GM12891 (cell line): Measurements from ENCODE around the gene SMIM38.

ENCODE experiments used
- PAX5 ChIP-seq: IDR thresholded peaks from 2 replicates; pipeline ENCODE4 v1.6.1; 2011; ENCODE audit warnings: low read length, moderate library complexity, mild to moderate bottlenecking; ENCODE audit not compliant: insufficient read depth, severe bottlenecking
- POLR2A ChIP-seq: IDR thresholded peaks from 2 replicates; pipeline ENCODE4 v1.6.1; 2011; ENCODE audit warnings: low read depth, low read length, control low read depth
- POLR2AphosphoS5 ChIP-seq: IDR thresholded peaks from 2 replicates; pipeline ENCODE4 v1.6.1; 2011; ENCODE audit warnings: low read depth, low read length, control low read depth
- POU2F2 ChIP-seq: IDR thresholded peaks from 2 replicates; pipeline ENCODE4 v1.6.1; 2011; ENCODE audit warnings: low read depth, mild to moderate bottlenecking, control low read depth, low read length, moderate library complexity
- SPI1 ChIP-seq: IDR thresholded peaks from 2 replicates; pipeline ENCODE4 v1.6.1; 2011; ENCODE audit warnings: low read depth, low read length, control low read depth
- TAF1 ChIP-seq: IDR thresholded peaks from 2 replicates; pipeline ENCODE4 v1.6.1; 2011; ENCODE audit warnings: low read depth, low read length, control low read depth

GRCh38 chr11:69156235-69156639, 502 bp downstream of the SMIM38 start:
- no peak for TF ChIP-seq POLR2A
- TF ChIP-seq POLR2AphosphoS5: no peak
- no peak for TF ChIP-seq SPI1
- TF ChIP-seq TAF1: no peak
- no peak for TF ChIP-seq PAX5
- TF ChIP-seq POU2F2: no peak
